GM12878 (cell line): ENCODE data around the gene COL11A1. TPM values are rescaled to one million over a fixed set of nuclear protein-coding genes. Genes with fewer than 3 reads are reported as not detected.

Experiments
- ATAC-seq: fragments of 200-7000 bp; cut with Tn5 transposase; 3 replicates; pipeline ENCODE4 v1.9.1; 2020; ENCODE audit warnings: mild to moderate bottlenecking, moderate library complexity
- BruUV-seq: library from RNA; stranded (reverse); fragments of 400-500 nt; replicated peaks from 2 replicates; lab custom pipeline; 2021; lab: Mats Ljungman, UMichigan
- CTCF ChIA-PET: fragments of 300-600 bp; sonication (Branson Sonifier 250); formaldehyde crosslinking; extraction: SDS; loops from one replicate; lab custom pipeline; 2021; ENCODE audit warnings: inconsistent platforms; lab: Yijun Ruan, JAX
- POLR2A ChIA-PET: fragments of 350-600 bp; formaldehyde crosslinking; extraction: SDS; loops from one replicate; lab custom pipeline; 2021; ENCODE audit warnings: inconsistent platforms; lab: Charles Lee
- RAD21 ChIA-PET: fragments of 300-600 bp; sonication (Branson Sonifier 250); formaldehyde crosslinking; loops from one replicate; lab custom pipeline; 2023; ENCODE audit warnings: antibody characterized with exemption; ENCODE audit not compliant: unreplicated experiment; lab: Charles Lee
- SMC1A ChIA-PET: fragments of 300-600 bp; sonication (Branson Sonifier 250); formaldehyde crosslinking; loops from one replicate; lab custom pipeline; 2023; ENCODE audit not compliant: unreplicated experiment, uncharacterized antibody; lab: Charles Lee
- DNase-seq: peaks from one replicate; pipeline ENCODE4 v3.0.0-alpha.2; 2011; ENCODE audit warnings: low read depth, low spot score
- FAIRE-seq: peaks from 3 replicates; lab custom pipeline; 2011; peaks lifted over from hg19 to GRCh38; lab: Jason Lieb, UNC
- H2AFZ ChIP-seq: 2 replicates; pipeline ENCODE4 v1.6.0; 2011; ENCODE audit warnings: low read depth, low read length, control low read depth; ENCODE audit not compliant: control insufficient read depth
- H3K27ac ChIP-seq: 2 replicates; pipeline ENCODE4 v1.5.1; 2011; ENCODE audit warnings: control low read depth; ENCODE audit not compliant: control insufficient read depth, insufficient read depth
- H3K27me3 ChIP-seq, 2 experiments: replicated peaks in 1 of 2; 2 replicates each; pipeline versions ENCODE4 v1.6.0 to v1.6.1; 2011; ENCODE audit warnings: low read length in 1 of 2; ENCODE audit not compliant: control insufficient read depth in 2 of 2, insufficient read depth in 2 of 2
- H3K36me3 ChIP-seq, 2 experiments: 2 replicates each; pipeline ENCODE4 v1.5.1; 2011; ENCODE audit warnings: low read length in 1 of 2; ENCODE audit not compliant: control insufficient read depth in 2 of 2, insufficient read depth in 2 of 2
- H3K4me1 ChIP-seq: 2 replicates; pipeline ENCODE4 v1.6.1; 2011; ENCODE audit warnings: mild to moderate bottlenecking, low read length, moderate library complexity, mixed read lengths; ENCODE audit not compliant: control insufficient read depth, insufficient read depth
- H3K4me2 ChIP-seq: 2 replicates; pipeline ENCODE4 v1.6.0; 2011; ENCODE audit warnings: control low read depth; ENCODE audit not compliant: control insufficient read depth, insufficient read depth
- H3K4me3 ChIP-seq: fragments of 200-600 bp; sonication (generic); 2 replicates; pipeline ENCODE4 v1.5.1; 2016
- H3K79me2 ChIP-seq: 2 replicates; pipeline ENCODE4 v1.6.0; 2011; ENCODE audit warnings: low read length; ENCODE audit not compliant: control insufficient read depth, insufficient read depth
- H3K9ac ChIP-seq: 2 replicates; pipeline ENCODE4 v1.8.0; 2011; ENCODE audit warnings: low read length, control low read depth, mixed read lengths; ENCODE audit not compliant: control insufficient read depth, insufficient read depth
- H3K9me3 ChIP-seq: replicated peaks from 3 replicates; pipeline ENCODE4 v1.5.1; 2011; ENCODE audit warnings: mild to moderate bottlenecking, low read length; ENCODE audit not compliant: control insufficient read depth, insufficient read depth
- H4K20me1 ChIP-seq: 2 replicates; pipeline ENCODE4 v1.6.0; 2011; ENCODE audit not compliant: control insufficient read depth, insufficient read depth
- POLR2AphosphoS2 ChIP-seq: IDR thresholded peaks from 2 replicates; pipeline ENCODE4 v1.6.1; 2011; ENCODE audit warnings: low read depth, mild to moderate bottlenecking, low read length, improper control_type of control experiment, moderate library complexity
- SP1 ChIP-seq: IDR thresholded peaks from one replicate; pipeline ENCODE4 v1.6.1; 2011; ENCODE audit warnings: low read depth, low read length
- WGBS: methylation state at CpG from one replicate; pipeline ENCODE4 v1.1.6; 2016; ENCODE audit warnings: low lambda C conversion rate; ENCODE audit not compliant: insufficient replicate concordance, insufficient coverage; ENCODE audit errors: missing lambda C conversion rate; 5-methylcytosine and 5-hydroxymethylcytosine counted together
- in situ Hi-C: fragments of 300-500 bp; cut with MboI; formaldehyde crosslinking; loops from 9 replicates; pipeline ENCODE4 v1.14.3; 2018; ENCODE audit warnings: mixed read lengths
- intact Hi-C: fragments of 100-400 bp; cut with micrococcal nuclease; formaldehyde crosslinking; loops from one replicate; pipeline ENCODE4 v1.14.2; 2022; ENCODE audit not compliant: unreplicated experiment
- polyA plus RNA-seq, 11 experiments: library from polyadenylated mRNA; depleted of rRNA in 4 of 11; unstranded in 6 of 11; stranded (reverse) in 5 of 11; fragments of >200 nt; fragmentation: Nextera tagmentation in 4 of 11; fragmentation: Illumina TruSeq in 1 of 11; extraction: Ambion mirVana in 4 of 11; extraction: Trizol in 1 of 11; gene quantifications; 1 replicate in 1 of 11; 2 replicates in 10 of 11; pipeline versions ENCODE4 v1.2.1 to v1.2.3, GENCODE V29; 2011 to 2016; ENCODE audit warnings: inconsistent platforms in 2 of 11, missing spikeins in 2 of 11, low read depth in 1 of 11
- total RNA-seq, 4 experiments: library from RNA; depleted of rRNA in 3 of 4; stranded (reverse); fragments of >200 nt in 3 of 4; fragmentation: Illumina TruSeq in 1 of 4; extraction: Trizol in 1 of 4; gene quantifications; 2 replicates each; pipeline versions ENCODE4 v1.2.1 to v1.2.3, GENCODE V29; 2013 to 2021

Gene COL11A1
- total and polyA plus RNA-seq, 10 of the 15 experiments (the other 5 are each of a cell fraction or from before 2014, with no cell fraction given) = 0.11 TPM; not detected in 9

DNA sequence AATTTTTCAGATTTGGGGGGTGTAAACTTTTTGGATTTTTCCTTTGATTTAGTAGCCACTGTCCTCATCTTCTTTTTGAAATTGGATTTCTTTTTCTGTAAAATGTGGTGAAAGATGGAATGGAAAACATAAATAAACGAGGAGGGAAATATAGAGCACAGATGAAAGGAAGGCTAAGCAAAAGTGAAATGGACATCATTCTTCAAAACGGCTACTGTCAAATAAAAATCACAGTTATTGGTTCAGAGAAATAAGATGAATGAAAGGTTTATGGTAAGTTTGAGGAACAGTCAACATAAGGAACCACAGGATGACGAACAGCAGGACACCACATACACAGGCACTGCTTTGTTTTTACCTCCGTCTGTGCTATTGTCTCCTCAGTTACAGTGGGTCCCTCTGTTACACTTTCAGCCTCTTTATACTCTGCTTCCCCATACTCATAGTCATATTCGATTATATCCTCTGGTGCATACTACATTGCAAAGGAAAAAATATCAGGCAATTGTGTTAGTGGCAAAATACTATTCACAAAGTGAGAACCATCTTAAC, 82.4 kb downstream of the COL11A1 start:
- no peaks in the 10 kb centered on the region for H3K9me3 ChIP-seq
- ChIA-PET POLR2A (no interaction called here), RAD21 (no interaction called here), CTCF (no interaction called here)
- H3K27ac ChIP-seq = no peak overlapping the region
- H3K36me3 ChIP-seq = no peaks in the 10 kb centered on the region
- no peak for FAIRE-seq
- no TSS peak for BruUV-seq
- H3K79me2 ChIP-seq = no peaks in the 10 kb centered on the region
- H4K20me1 ChIP-seq = no peaks in the 10 kb centered on the region
- intact Hi-C loops = no loop called here
- no peaks in the 10 kb centered on the region for H3K4me1 ChIP-seq
- H3K4me2 ChIP-seq = no peak overlapping the region
- H3K9ac ChIP-seq = no peak overlapping the region
- DNase-seq = no peak
- ATAC-seq = no peak
- H3K27me3 ChIP-seq = no peaks in the 10 kb centered on the region
- WGBS = 9% methylated on average over 5 of the region's 5 CpGs
- TF ChIP-seq SP1 = no peak
- TF ChIP-seq, all 136 proteins: peak for 0
- in situ Hi-C loops = no loop called here
- Histone ChIP-seq H2AFZ (no peak overlapping the region), H3K4me3 (no peak overlapping the region)
- SMC1A ChIA-PET = no interaction called here

DNA sequence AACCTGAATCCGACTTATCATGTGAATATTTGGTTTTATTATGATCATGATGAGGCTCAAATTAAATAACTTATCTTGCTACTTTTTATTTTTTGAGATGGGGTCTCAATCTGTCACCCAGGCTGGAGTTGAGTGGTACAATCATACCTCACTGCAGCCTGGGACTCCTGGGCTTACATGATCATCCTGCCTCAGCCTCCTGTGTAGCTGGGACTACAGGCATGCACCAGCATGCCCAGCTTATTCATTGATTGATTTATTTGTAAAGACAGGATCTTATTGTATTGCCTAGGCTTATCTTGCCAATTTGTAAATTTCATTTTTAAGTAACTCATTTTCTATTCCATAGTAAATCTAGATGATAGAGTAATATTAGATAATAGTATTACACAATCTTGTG, 84.3 kb downstream of the COL11A1 start:
- Histone ChIP-seq H3K4me1 (no peaks in the 10 kb centered on the region), H4K20me1 (no peaks in the 10 kb centered on the region), H2AFZ (no peak overlapping the region), H3K9me3 (no peaks in the 10 kb centered on the region), H3K4me3 (no peak overlapping the region), H3K36me3 (no peaks in the 10 kb centered on the region), H3K27ac (no peak overlapping the region), H3K79me2 (no peaks in the 10 kb centered on the region), H3K27me3 (no peaks in the 10 kb centered on the region), H3K4me2 (no peak overlapping the region), H3K9ac (no peak overlapping the region)
- FAIRE-seq = no peak
- no peak for TF ChIP-seq POLR2AphosphoS2
- BruUV-seq = no TSS peak
- CTCF ChIA-PET = interaction anchor here (1.5 kb wide), 1 partner anchor 13 kb away, joined by 3 read pairs; no protein-coding TSS in a partner anchor
- POLR2A ChIA-PET = no interaction called here
- ATAC-seq = no peak
- RAD21 ChIA-PET = no interaction called here
- SMC1A ChIA-PET = no interaction called here
- no peak for DNase-seq
- WGBS = 0% methylated on average over 1 of the region's 1 CpG
- intact Hi-C loops (no loop called here), in situ Hi-C loops (no loop called here)
